Measurements from ENCODE around the gene TLNRD1.

The TLNRD1 gene

DNA sequence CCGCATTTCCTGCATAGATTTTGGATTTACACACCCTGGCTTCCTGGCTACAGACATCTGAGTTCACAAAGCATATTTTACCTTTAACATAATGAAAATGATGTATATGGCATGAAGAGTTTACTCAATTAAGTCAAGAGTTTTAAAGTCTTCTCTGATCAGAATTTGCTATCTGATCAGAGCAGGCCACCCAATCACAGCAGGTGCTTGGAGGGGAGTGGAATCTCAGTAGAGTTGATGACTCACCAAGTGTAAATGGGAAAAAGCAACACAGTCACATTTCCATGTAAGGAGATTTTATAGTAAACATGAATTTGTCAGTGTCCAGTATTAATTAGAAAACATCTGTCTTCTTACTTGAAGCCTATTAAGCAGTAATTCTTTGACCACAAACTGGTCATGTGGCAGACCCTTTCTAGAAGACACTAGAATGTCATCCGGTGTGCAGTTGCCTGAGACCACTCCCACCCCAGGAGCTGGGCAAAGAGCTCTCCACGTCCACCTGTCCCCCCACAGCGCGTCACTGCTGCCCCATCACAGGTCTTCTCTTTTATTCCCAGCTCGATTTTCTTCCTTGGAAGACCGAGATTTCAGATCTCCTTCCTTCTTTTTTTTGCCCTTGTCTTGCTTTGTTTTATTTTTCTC, 21.9 kb upstream of the TLNRD1 start:
- DNase-seq: no peak

- DNase-seq: no peak
Measured at GRCh38 chr15:80979538-80980200, 21.1 kb upstream of the TLNRD1 start.

DNA sequence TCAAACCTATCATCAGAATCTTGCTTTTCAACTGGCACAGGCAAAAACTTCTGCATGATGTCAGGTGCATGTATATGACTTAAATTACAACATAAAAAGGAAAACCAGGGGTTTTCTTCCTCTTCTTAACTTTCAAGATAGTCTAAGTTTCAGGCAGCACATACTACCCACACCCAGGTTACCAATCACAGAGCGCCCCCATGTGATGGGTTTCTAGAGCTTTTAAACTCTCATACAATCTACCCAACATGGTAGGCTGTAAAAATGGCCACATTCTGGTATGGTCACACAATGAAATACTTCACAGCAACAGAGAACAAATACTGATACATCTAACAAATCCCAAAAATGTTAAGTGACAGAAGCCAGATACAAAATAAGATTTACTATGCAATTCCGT, 18.5 kb upstream of the TLNRD1 start:
- no peak for DNase-seq

DNA sequence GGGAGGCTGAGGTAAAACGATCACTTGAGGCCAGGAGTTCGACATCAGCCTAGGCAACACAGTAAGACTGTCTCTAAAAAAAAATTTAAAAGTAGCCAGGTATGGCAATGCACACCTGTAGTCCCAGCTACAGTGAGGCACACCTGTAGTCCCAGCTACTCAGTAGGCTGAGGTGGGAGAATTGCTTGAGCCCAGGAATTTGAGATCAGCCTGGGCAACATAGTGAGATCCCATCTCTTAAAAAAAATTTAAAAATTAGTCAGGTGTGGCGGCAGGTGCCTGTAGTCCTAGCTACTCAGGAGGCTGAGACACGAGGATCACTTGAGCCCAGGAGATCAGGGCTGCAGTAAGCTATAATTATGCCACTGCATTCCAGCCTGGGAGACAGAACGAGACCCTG, 17.9 kb upstream of the TLNRD1 start:
- no peak for DNase-seq

- no peak for DNase-seq
Measured at GRCh38 chr15:80984856-80985255, 15.9 kb upstream of the TLNRD1 start.

DNA sequence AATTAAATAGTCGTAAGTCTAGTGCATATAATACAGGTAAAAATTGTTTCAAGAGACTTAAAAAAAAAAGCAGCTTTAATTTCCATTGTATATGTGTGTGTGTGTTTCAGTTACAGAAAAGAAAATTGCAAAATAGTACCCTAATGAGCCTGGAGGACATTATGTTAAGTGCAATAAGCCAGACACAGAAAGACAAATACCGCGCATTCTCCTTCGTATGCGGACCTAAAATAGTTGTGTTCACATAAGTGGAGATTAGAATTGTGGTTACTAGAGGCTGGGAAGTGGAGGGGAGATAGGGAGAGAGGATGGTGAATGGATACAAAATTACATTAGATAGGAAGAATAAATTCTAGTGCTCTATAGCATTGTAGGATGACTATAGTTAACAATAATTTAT, 14.7 kb upstream of the TLNRD1 start:
- no peak for DNase-seq

DNA sequence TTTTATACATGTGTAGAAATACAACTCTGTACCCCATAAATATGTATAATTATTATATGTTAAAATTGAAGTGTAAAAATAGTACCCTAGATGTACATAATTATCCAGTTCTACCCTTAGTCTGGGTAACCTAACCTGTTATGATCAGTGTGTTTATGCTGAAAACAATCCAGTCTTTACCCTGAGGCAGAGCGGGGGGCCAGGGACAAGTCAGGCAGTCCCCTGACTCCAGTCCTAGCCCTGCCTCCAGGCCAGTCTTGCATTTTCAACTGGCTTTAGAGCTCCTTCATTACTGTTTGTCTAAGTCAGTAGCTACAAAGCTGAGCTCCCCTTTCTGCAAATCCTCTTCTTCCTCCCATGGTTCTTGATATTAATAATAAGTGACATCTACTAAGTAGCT, 14.2 kb upstream of the TLNRD1 start:
- DNase-seq: no peak

- DNase-seq: no peak
Measured at GRCh38 chr15:80988148-80988796, 12.5 kb upstream of the TLNRD1 start.

DNA sequence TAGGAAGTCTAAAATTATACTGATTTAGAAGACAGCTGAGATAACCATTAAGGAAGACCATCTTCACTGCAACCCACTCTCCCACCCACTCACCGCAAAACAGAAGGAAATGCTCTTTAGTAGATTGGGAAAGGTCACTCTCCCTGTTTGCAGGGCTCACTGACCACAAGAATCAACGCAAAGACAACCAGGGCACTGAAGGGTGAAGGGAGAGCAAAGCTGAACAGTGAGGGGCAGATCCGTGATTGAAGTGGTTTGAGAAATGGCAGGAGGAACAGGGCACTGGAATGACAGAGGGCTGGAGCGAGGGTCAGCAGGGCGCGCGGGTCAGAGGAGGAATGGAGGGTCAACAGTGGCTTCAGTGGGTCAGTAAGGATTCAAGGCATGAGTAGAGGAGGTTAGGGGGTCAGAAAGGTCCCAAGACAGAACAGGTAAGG, 11.6 kb upstream of the TLNRD1 start:
- no peak for DNase-seq

- DNase-seq: peak; percentile 98 to 99
Measured at GRCh38 chr15:80989518-80990478, 10.9 kb upstream of the TLNRD1 start, which contains the start of gene MESD. TSS of gene MESD (minus strand) at chr15:80989819. CDS start at chr15:80989791, 28 bp downstream.

GRCh38 chr15:80990955-80991354, 9.8 kb upstream of the TLNRD1 start:
- DNase-seq: no peak

DNA sequence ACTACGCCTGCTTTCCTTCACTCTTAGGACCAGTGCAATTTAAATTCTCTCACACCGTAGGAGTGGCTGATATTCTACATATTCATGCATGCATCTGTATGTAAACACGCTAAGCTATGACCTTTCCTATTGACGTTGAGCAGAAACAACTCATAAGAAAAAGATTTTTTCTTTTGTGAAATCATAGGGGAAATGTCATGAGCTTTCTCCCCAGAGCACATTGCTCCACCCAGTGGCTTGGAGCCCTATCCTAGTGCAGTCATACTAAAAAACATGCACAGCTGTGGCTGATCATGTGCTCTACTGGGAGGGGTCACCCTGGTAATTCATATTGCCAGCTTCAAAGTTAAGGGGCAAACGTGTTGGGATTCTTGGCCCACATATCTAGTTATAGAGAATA, 9.3 kb upstream of the TLNRD1 start:
- no peak for DNase-seq

DNA sequence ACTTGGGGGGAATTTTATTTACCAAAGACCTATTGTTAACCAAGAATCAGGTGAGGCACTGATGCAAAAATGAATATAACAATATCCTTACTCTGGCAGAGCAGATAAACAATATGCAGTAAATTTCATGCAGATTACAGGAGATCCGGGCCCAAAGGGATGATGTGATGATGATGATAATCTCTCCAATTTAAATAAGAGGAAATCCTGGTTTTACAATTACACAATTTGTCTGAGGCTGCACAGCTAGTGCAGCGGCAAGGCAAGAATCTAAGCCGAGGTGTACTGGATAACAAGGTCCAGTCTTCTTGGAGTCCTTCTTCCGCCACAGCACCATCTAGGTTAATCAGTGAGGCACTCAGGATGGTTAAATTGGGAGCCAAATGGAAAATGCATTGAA, 8.7 kb upstream of the TLNRD1 start:
- DNase-seq: no peak

DNA sequence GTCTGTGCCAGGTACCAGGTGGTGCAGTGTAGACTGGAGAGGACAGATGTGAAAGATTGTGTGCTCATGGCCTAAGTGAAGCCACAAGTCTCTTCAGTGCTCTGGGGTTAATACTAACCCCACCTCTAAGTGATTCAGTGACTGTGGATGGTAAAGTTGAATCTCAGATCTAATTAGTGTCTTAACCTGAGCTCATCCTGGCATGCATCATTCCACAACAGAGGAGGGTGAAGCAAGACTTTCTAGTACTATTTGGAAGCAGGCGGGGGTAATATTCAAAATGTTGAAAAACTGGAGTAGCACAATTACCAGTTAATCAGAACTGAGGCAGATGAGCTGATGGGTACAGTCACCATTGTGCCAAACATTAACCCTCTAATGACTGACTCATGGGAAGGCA, 8.3 kb upstream of the TLNRD1 start:
- DNase-seq: no peak

GRCh38 chr15:80996247-80996646, 4.5 kb upstream of the TLNRD1 start:
- DNase-seq: no peak

DNA sequence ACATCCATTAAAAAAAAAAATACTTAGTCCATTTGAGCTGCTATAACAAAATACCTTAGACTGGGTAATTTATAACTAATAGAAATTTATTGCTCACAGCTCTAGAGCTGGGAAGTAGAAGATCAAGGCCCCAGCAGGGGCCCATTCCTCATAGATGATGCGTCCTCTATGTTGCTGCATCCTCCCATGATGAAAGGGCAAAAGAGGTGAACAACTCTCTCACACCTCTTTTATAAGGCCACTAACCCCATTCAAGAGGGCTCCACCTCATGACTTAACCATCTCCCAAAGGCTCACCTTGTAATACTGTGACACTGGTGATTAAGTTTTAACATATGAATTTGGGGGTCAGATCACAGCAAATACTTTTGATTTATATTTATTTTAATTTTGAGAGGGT, 3.0 kb upstream of the TLNRD1 start:
- no peak for DNase-seq

- no peak for DNase-seq
Measured at GRCh38 chr15:80998251-80998650, 2.5 kb upstream of the TLNRD1 start.

- DNase-seq: peak; percentile 62 to 75
Measured at GRCh38 chr15:80999623-81000036, 1.1 kb upstream of the TLNRD1 start.

DNA sequence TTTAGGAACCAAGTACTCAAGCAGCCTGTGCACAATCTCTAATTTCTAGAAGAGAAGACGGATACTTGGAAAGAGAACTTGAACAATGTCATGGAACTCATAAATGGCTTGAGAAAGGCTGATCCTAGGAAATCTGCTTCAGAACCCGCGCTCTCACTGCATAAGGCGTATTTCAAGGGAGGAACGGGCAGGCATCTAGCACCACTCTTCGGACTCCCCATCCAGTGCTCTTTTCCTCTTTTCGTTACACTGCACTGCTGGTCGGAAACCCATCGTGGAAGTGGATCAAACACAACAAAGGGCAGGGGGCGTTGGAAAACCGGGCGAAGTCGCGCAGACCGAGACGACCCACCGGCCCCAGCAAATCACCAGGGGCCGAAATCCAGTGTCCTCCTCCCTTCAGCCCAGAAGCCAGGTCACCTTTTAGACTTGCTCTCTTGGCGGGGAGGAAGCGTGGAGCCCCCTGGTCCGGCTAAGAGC, 539 bp upstream of the TLNRD1 start:
- DNase-seq: peak in 1 of 2 donors; percentile 25

DNA sequence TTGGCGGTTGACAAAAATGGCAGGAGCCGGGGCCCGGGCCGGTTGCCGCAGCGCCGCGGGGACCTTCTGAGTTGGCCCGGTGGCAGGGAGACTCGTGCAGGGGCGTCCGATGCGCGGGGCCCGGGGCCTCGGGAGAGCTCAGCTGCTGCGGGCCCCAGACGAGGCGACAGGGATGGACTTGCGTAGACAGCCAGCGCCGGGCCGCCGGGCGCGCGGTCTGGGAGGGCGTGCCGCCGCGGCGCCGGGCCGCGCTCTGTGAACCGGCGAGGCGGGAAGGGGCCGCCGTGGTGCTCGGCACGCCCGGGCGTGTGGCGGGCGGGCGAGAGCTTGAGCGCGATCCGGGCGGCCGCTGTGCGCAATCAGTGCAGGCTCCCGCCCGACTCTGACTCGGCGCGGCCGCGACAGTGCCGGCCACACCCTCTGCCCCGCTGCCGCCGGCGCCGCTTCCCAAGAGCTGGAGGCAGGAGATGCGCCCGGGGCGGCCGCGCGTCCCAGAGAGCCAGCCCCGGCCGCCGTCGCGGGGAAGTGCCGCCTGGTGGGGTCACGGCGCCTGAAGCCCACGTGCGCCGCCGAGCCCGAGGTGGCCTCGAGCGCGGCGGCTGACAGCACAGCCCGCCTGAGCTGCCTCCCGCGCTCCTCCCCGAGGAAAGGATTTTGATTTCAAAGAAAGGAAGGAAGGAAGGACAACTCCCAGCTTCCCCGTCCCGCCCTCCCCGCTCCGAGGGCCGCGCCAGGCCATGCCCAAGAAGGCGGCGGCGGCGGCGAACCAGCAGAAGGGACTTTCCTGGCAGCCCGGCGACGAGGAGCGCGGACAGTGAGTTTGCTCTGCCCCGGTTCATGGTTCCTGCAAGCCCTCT, 657 bp downstream of the TLNRD1 start:
- peak; percentile 50 to 52 for DNase-seq

- no peak for DNase-seq
Measured at GRCh38 chr15:81002009-81002330, 1.2 kb downstream of the TLNRD1 start.

All from stimulated activated CD4-positive, alpha-beta T cell treated with anti-CD3 and anti-CD28 coated beads, Interleukin-2, amount 100 ng/mL, for 24 hours (primary cell).